ENCODE data around the gene PEX7. TPM values are rescaled to one million over a fixed set of nuclear protein-coding genes. Genes with fewer than 3 reads are reported as not detected.
"Not testable (repeated sequence)": the region's sequence is repeated elsewhere in the genome, so short reads cannot be mapped to it uniquely, and the experiment has no call there.

Gene PEX7
- polyA plus RNA-seq (ENCODE audit: insufficient read length), result 7.4 TPM

DNA sequence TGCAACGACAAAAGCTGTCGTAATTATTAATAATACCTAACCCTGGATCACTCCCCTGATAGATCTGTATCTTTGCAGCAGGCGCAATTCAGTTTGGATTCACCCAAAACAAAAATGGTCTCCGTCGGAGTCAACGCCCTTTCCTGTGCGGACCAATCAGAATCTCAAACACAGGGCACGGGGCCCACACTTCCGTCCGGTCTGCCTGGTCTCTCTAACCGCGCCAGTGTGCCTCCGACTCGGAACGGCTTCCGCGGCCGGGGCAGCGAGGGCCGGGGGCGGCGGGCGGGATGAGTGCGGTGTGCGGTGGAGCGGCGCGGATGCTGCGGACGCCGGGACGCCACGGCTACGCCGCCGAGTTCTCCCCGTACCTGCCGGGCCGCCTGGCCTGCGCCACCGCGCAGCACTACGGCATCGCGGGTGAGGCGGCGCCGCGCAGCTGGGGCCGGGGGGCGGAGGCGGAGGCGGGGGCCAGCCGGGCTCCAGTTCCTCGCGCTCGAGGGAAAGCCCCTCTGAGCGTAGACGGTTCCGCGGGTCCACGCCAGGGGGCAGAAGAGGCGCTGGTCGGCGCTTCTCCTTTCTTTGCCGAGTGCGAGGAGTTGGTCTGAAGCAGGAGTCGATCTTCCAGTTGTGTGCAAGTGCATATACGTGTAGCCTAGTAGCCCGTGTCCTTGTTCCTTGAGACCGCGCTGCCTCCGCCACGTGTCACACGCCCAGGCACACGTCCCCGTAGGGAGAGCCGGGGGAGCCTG, at the start of gene PEX7:
TSS of gene PEX7 (plus strand) at position 217 of the 752 bp plus-strand sequence. CDS start at position 291, 74 bp downstream.
- peak; percentile 83 for DNase-seq (ENCODE audit: low read depth)

GRCh38 chr6:136772685-136773472, 49.5 kb upstream of the PEX7 start:
- DNase-seq (ENCODE audit: low read depth), result no peak

DNA sequence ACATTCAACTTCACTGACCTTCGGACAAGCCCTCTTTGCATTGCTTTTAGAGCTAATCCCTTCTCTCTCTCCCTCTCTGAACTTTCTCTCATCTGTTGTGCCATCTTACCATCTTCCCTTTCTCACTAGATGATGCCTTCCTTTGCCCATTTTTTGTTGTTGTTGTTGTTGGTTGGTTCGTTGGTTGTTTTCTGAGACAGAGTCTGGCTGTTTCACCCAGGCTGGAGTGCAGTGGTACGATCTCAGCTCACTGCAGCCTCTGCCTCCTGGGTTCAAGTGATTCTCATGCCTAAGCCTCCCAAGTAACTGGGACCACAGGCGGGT, 49.0 kb upstream of the PEX7 start:
- no peak for DNase-seq (ENCODE audit: low read depth)

DNA sequence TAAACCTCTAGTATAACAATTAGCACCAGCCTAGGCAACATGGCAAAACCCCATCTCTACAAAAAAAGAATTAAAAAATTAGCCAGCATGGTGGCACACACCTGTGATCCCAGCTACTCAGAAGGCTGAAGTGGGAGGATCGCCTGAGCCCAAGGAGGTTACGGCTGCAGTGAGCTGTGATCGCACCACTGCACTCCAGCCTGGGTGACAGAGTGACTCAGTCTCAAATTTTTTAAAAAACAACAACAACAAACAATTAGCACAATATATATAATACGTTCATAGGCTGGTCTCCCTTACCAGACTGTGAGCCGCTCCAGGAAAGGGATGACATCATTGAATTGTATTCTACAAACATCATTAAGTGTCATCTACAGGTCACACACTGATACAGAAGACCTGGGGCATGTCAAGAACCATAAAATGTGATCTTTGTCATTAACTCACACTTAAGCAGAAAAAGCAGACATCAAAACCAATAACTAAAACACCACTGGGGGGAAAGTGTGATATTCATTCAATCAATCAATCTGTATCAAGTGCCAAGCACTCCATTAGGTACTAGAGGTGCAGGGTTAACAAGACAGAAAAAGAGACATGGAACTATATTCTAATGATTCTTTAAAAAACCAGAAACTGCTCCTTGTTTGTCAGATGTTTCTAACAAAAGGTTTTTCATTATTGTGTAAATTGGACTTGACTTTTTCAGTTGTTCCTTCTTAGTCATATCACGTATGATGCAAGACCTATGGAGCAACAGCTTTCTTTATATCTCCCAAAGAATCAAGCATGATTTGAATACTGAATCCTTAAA, 48.0 kb upstream of the PEX7 start:
- no peak for DNase-seq (ENCODE audit: low read depth)

DNA sequence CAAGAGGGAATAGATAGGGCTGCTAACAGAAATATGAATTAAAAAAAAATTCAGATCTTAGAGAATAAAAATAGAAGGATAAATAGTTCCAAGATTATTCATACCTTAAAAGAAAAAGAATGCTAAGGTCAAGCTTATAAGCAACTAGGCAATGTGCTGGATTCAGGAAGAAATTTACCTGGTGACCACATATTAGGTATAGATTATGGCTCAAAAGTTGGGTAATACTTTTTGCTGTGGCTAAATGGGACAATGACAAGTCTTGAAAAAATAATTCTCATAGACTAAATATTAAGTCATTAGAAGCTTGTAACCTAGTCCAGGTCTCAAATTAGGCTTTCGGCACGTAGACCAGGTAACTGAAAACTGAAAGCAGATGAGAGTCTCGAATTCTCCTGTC, 47.3 kb upstream of the PEX7 start:
- no peak for DNase-seq (ENCODE audit: low read depth)

- DNase-seq (ENCODE audit: low read depth), result no peak
Measured at GRCh38 chr6:136775548-136775947, 46.8 kb upstream of the PEX7 start.

- no peak for DNase-seq (ENCODE audit: low read depth)
Measured at GRCh38 chr6:136777651-136778050, 44.7 kb upstream of the PEX7 start.

DNA sequence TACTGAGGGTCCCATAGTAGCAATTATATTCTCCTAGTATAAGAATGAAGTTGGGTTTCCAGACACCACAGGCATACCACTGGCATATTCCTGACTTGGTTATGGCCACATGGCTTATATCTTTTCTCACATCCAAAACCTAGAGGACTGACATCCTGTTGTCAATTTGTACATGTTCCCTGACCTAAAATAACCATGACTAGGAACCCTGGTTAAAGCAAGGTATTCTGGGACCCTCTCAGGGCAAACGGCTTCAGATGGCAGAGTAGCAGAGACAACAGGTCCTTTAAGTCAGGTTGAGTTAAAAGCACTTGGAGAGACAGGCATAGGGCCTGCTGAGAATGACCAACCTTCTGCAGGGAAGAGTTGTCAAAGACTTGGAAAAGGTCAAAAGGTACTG, 42.7 kb upstream of the PEX7 start:
- DNase-seq (ENCODE audit: low read depth), result no peak

DNA sequence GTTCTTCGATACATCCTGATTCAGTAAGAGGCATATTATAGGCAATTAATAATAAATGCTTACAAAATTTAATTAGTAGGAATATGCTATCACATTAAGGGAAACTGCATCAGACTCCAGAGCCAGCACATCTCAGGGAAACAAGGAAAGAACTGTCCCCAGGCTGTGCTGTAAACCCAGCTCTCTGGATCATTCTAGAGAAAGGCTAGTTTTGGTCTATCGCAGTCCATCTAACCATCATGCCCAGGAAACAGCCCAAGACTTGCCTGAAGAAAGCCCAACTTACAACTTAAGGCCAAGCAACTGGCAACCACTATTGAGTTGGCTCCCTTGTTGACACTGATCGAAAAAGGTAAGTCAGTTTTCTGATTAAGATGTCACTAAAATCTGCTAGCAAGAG, 41.4 kb upstream of the PEX7 start:
- DNase-seq (ENCODE audit: low read depth), result no peak

DNA sequence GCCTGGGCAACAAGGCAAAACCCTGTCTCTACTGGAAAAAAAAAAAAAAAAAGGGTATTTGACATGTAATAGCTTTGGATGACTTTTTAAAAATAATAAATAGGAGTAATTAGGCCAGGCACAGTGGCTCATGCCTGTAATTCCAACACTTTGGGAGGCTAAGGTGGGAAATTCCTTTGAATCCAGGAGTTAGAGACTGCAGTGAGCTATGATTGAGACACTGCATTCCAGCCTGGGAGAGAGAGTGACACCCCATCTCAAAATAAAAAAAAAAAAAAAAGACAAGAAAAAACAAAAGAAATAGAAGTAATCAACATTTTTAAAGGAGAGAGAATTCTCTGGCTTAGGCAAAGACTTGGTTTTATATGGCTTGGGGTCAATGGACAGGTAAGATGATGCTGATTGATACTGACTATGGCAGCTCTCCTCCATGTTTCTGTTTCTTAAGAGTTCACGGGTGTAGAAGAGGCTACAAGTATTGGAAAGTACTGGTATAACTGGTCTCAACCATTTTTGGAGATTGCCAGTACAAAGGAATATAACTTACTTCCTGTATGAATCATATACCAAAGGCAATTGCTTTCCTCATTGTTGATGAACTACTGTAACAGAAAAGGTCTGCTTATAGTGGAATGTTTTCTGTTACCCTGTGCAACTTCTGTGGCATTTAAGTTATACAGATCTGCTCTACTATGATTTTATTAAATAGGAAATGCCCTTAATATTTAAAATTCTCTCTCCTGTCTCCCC, 40.2 kb upstream of the PEX7 start:
- DNase-seq (ENCODE audit: low read depth), result no peak

DNA sequence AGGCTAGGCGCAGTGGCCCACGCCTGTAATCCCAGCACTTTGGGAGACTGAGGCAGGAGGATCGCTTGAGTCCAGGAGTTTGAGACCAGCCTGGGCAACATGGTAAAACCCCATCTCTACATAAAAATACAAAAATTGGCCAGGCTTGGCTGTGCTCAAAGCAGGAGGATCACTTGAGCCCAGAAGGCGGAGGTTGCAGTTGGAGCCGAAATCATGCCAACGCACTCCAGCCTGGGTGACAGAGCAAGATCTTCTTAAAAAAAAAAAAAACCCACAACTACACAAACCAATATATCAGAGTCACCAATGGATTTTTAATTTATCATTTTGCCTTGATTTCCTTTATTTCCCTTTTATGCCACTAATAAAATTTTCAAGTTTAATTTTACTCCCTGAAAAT, 39.4 kb upstream of the PEX7 start:
- DNase-seq (ENCODE audit: low read depth), result no peak

DNA sequence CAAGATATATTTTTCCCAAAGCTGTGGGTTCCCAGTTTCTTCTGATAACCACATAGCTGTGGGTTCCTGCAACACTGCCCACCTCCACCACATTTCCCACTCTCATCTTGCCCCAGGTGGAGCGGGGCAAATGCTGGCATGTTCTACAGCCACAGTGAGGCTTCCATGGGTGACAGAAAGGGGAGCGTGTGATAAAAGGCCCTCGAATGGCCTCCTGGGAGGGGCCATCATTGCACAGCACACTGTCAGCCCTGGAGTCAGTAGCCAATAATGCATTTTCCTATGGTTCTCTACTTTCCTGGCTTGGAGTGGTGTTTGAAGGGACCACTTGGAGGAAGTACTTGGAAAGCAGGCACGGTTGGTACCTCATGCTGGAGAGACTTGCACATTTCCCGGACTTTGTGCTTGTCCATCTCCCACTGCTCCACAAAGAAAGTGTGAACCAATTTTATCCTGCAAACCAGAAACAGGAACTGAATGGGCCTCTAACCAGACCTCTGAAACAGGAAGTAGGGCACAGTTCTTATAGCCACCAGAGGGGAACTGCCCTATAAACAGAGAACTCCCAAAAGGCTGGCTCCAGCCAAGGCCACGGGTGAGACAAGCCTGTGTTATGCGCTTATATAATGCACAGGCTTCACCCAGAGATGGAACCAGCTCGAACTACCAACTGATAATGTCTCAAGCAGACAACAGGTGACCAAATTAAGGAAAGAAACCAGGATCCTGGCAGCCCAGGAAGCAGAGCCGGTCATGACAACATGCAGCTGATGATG, 38.7 kb upstream of the PEX7 start:
- no peak for DNase-seq (ENCODE audit: low read depth)

GRCh38 chr6:136784271-136784664, 38.1 kb upstream of the PEX7 start:
- no peak for DNase-seq (ENCODE audit: low read depth)

DNA sequence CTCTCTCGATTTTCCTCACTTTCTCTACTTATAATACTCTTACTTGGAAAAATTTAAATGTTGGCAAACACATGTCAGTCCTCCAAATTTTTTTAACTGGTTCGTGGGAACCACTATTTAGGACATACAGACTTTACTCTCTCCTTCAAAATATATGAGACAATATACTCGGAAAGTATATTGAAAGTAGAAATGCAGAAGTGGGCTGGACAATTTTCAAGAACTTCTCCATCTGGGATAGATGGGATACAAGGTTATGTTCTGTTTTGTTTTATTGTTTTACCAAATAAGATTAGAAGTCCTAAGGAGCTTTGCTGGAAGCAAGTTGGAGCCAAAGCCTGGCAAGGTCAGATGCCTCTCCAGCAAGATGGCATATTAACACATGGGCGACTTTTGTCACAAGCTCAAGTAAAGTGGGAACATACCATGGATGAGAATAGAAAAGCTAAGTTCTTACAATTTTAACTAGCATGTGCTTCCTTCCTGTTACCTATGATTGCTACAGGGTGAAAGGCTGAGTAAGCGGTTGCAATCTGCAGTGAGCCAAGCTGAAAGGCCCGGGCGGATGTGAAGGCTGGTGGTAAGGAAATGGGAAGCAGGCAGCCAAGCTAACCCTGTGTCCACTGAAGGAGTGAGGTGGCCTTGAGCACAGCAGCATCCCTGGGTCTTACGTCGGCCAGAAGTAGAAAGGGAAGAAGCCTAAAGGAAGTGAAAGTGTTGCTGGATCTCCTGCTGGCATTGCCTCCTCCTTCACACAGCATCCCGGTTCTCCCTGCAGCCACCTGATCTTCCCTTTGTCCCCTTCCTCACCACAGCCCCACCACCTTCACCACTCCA, 37.3 kb upstream of the PEX7 start:
- no peak for DNase-seq (ENCODE audit: low read depth)

- no peak for DNase-seq (ENCODE audit: low read depth)
Measured at GRCh38 chr6:136786658-136787057, 35.7 kb upstream of the PEX7 start.

GRCh38 chr6:136787726-136788068, 34.7 kb upstream of the PEX7 start:
- no peak for DNase-seq (ENCODE audit: low read depth)

- DNase-seq (ENCODE audit: low read depth), result no peak
Measured at GRCh38 chr6:136788069-136788902, 34.1 kb upstream of the PEX7 start.

DNA sequence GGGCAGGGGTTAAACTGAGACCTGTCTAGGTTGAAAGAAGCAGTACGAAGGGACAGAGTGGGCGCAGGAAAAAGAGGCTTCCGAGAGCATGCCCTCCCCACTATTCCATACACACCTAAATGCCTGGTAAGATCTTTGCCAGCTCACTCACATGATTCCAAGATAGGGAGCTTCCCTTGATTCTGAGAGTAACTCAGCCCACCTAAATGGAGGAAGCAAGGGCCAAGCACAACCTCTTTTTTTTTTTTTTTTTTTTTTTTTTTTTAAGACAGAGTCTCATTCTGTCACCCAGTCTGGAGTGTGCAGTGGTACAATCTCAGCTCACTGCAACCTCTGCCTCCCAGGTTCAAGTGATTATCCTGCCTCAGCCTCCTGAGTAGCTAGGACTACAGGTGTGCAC, 33.0 kb upstream of the PEX7 start:
- not testable (repeated sequence) for DNase-seq (ENCODE audit: low read depth)

Data from forelimb muscle (tissue), 1 donor.